GM13977 (cell line): ENCODE data around the gene SART1.

ENCODE experiments used
- DNase-seq: peaks from one replicate; pipeline ENCODE4 v3.0.0; 2012; ENCODE audit warnings: low spot score
- CTCF ChIP-seq: IDR thresholded peaks from 2 replicates; pipeline ENCODE4 v1.5.1; 2012; ENCODE audit warnings: mild to moderate bottlenecking, control low read depth; ENCODE audit not compliant: insufficient read depth; ENCODE audit errors: extremely low read depth, missing control alignments
- in situ Hi-C: fragments of 300-500 bp; cut with MboI; formaldehyde crosslinking; loops from one replicate; pipeline ENCODE4 v1.12.0; 2022; ENCODE audit warnings: low sequenced_read_pairs, low pct_unique_long_range_greater_than_20kb, mixed read lengths, inconsistent platforms; ENCODE audit not compliant: unreplicated experiment

SART1 gene

GRCh38 chr11:65979261-65979759 is 17.8 kb downstream of the SART1 start:
- DNase-seq, result no peak
- no peak for TF ChIP-seq CTCF

GRCh38 chr11:65981101-65981740 is 19.7 kb downstream of the SART1 start:
- TF ChIP-seq CTCF, result no peak
- in situ Hi-C loops, result no loop called here
- DNase-seq, result no peak

More at GRCh38 chr11:65979261-65979759, 17.8 kb downstream of the SART1 start:
- in situ Hi-C loops, result no loop called here

- DNase-seq, result no peak
- in situ Hi-C loops, result no loop called here
- TF ChIP-seq CTCF, result no peak
Observed at GRCh38 chr11:65981972-65982823, 20.7 kb downstream of the SART1 start.

GRCh38 chr11:65982824-65983588 is 21.5 kb downstream of the SART1 start:
- no peak for TF ChIP-seq CTCF
- no peak for DNase-seq
- in situ Hi-C loops, result no loop called here

- TF ChIP-seq CTCF, result no peak
- in situ Hi-C loops, result no loop called here
- no peak for DNase-seq
Observed at GRCh38 chr11:65983589-65983987, 22.1 kb downstream of the SART1 start.

- DNase-seq, result no peak
- TF ChIP-seq CTCF, result no peak
- in situ Hi-C loops, result loop anchor here (5.0 kb wide), 1 partner anchor 105 kb away; no protein-coding TSS in a partner anchor
Observed at GRCh38 chr11:65987336-65987735, 25.8 kb downstream of the SART1 start.
